Measurements from ENCODE around the gene PDE4B.

- TF ChIP-seq CTCF (IDR thresholded peaks at IDR 0.05) (no peak), POLR2A (IDR thresholded peaks at IDR 0.05; ENCODE audit: low read depth) (no peak)
Observed at GRCh38 chr1:66346057-66346795, 553.5 kb downstream of the PDE4B start.

Measured in esophagus muscularis mucosa (tissue), 3 donors.